NT2/D1 (cell line): Measurements from ENCODE around the gene SMG7.

Source experiments
- YY1 ChIP-seq: IDR thresholded peaks from 2 replicates; pipeline ENCODE4 v1.6.1; 2011; ENCODE audit not compliant: insufficient read length, insufficient read depth
- ZNF274 ChIP-seq: IDR thresholded peaks from 2 replicates; pipeline ENCODE4 v1.6.1; 2011; ENCODE audit warnings: mild to moderate bottlenecking, low read depth, low read length

- TF ChIP-seq YY1 (no peak), ZNF274 (no peak)
Observed at GRCh38 chr1:183566026-183566425, 93.7 kb downstream of the SMG7 start.
